Uterus (tissue), 4 donors: ENCODE data around the gene AGPAT1. TPM values are rescaled to one million over a fixed set of nuclear protein-coding genes. Genes with fewer than 3 reads are reported as not detected.
"Not testable (repeated sequence)": the region's sequence is repeated elsewhere in the genome, so short reads cannot be mapped to it uniquely, and the experiment has no call there.

ENCODE experiments used
- DNase-seq, 2 donors: peaks; one replicate each; pipeline ENCODE4 v3.0.0-alpha.2; 2019 to 2020
- H3K27ac ChIP-seq, 2 donors: fragments of 200-600 bp; sonication (generic); 1 replicate in 1 of 2; 2 replicates in 1 of 2; pipeline ENCODE4 v1.5.1; 2016 to 2018
- H3K27me3 ChIP-seq, 2 donors: fragments of 200-600 bp; sonication (generic); one replicate each; pipeline ENCODE4 v1.5.1; 2018 to 2019; ENCODE audit warnings: control low read depth in 1 of 2
- H3K36me3 ChIP-seq, 2 donors: fragments of 200-600 bp; sonication (generic); one replicate each; pipeline ENCODE4 v1.5.1; 2019; ENCODE audit warnings: control low read depth in 1 of 2
- H3K4me1 ChIP-seq, 2 donors: fragments of 200-600 bp; sonication (generic); one replicate each; pipeline ENCODE4 v1.5.1; 2018 to 2019; ENCODE audit warnings: control low read depth in 1 of 2
- H3K4me3 ChIP-seq, 2 donors: fragments of 200-600 bp; sonication (generic); 1 replicate in 1 of 2; 2 replicates in 1 of 2; pipeline ENCODE4 v1.5.1; 2018 to 2019; ENCODE audit warnings: mild to moderate bottlenecking in 1 of 2
- H3K9me3 ChIP-seq, 2 donors: fragments of 200-600 bp; sonication (generic); one replicate each; pipeline ENCODE4 v1.5.1; 2019; ENCODE audit warnings: control low read depth in 1 of 2
- CTCF ChIP-seq, 4 experiments: fragments of 200-600 bp in 2 of 4; fragments of 450-650 bp in 2 of 4; sonication (generic) in 2 of 4; IDR thresholded peaks; one replicate each; pipeline ENCODE4 v1.5.1; 2016 to 2019; ENCODE audit warnings: antibody characterized with exemption in 4 of 4, mild to moderate bottlenecking in 2 of 4, moderate library complexity in 1 of 4
- POLR2A ChIP-seq, 2 donors: fragments of 450-650 bp; IDR thresholded peaks; one replicate each; pipeline ENCODE4 v1.6.1; 2016; ENCODE audit warnings: antibody characterized with exemption in 2 of 2, mild to moderate bottlenecking in 1 of 2, moderate library complexity in 1 of 2
- intact Hi-C: fragments of 100-400 bp; cut with DNase I; formaldehyde crosslinking; loops from one replicate; pipeline ENCODE4 v1.15.1; 2023; ENCODE audit warnings: low total_unique reads
- total RNA-seq, 4 donors: library from RNA; depleted of rRNA in 3 of 4; stranded (reverse); fragments of >200 nt in 3 of 4; gene quantifications; one replicate each; pipeline versions ENCODE4 v1.1.0 to v1.2.4, GENCODE V29; 2014 to 2023
- donor health status: DM: yes; HTN: yes; CAD: no.

Gene AGPAT1
- total RNA-seq, 4 donors from 2014 or later: 14.2 to 71.2 (median 37.7) TPM

- no peaks in the 10 kb centered on the region for H3K36me3 ChIP-seq
- no peaks in the 10 kb centered on the region for H3K4me1 ChIP-seq
- intact Hi-C loops: no loop called here
These were observed 38.2 kb upstream of the AGPAT1 start for GRCh38 chr6:32214126-32214525.

GRCh38 chr6:32213649-32214048 is 37.8 kb upstream of the AGPAT1 start:
- intact Hi-C loops: no loop called here
- no peaks in the 10 kb centered on the region for H3K27me3 ChIP-seq
- no peak for DNase-seq
- H3K27ac ChIP-seq: no peak overlapping the region
- no peak overlapping the region for H3K4me3 ChIP-seq
- H3K36me3 ChIP-seq: no peaks in the 10 kb centered on the region
- H3K9me3 ChIP-seq: no peaks in the 10 kb centered on the region
- no peak for TF ChIP-seq CTCF (IDR thresholded peaks at IDR 0.05)
- no peak for TF ChIP-seq POLR2A (IDR thresholded peaks at IDR 0.05)
- H3K4me1 ChIP-seq: no peaks in the 10 kb centered on the region

More at GRCh38 chr6:32214126-32214525, 38.2 kb upstream of the AGPAT1 start:
- Histone ChIP-seq H3K27ac (no peak overlapping the region), H3K9me3 (no peaks in the 10 kb centered on the region), H3K27me3 (no peaks in the 10 kb centered on the region), H3K4me3 (no peak overlapping the region)
- TF ChIP-seq CTCF (IDR thresholded peaks at IDR 0.05) (no peak), POLR2A (IDR thresholded peaks at IDR 0.05) (no peak)
- DNase-seq: no peak

GRCh38 chr6:32212076-32212760 is 36.3 kb upstream of the AGPAT1 start:
- Histone ChIP-seq H3K27me3 (no peaks in the 10 kb centered on the region), H3K9me3 (no peaks in the 10 kb centered on the region), H3K27ac (no peak overlapping the region), H3K4me1 (no peaks in the 10 kb centered on the region), H3K4me3 (no peak overlapping the region), H3K36me3 (no peaks in the 10 kb centered on the region)
- intact Hi-C loops: no loop called here
- TF ChIP-seq POLR2A (IDR thresholded peaks at IDR 0.05) (no peak), CTCF (IDR thresholded peaks at IDR 0.05) (no peak)
- DNase-seq: no peak

- H3K4me3 ChIP-seq, H3K27ac ChIP-seq, H3K9me3 ChIP-seq, DNase-seq, H3K27me3 ChIP-seq, H3K4me1 ChIP-seq, intact Hi-C loops, H3K36me3 ChIP-seq: not testable (repeated sequence)
These were observed 35.5 kb upstream of the AGPAT1 start for GRCh38 chr6:32211432-32211831.

- intact Hi-C loops: no loop called here
- Histone ChIP-seq H3K4me3 (no peak overlapping the region), H3K9me3 (no peaks in the 10 kb centered on the region), H3K4me1 (no peaks in the 10 kb centered on the region), H3K27me3 (no peaks in the 10 kb centered on the region), H3K36me3 (no peaks in the 10 kb centered on the region), H3K27ac (no peak overlapping the region)
- TF ChIP-seq CTCF (IDR thresholded peaks at IDR 0.05) (no peak), POLR2A (IDR thresholded peaks at IDR 0.05) (no peak)
- DNase-seq: no peak
These were observed 34.3 kb upstream of the AGPAT1 start for GRCh38 chr6:32210191-32210601.

- no peaks in the 10 kb centered on the region for H3K4me1 ChIP-seq
- intact Hi-C loops: no loop called here
- H3K4me3 ChIP-seq: no peak overlapping the region
- H3K36me3 ChIP-seq: no peaks in the 10 kb centered on the region
- no peaks in the 10 kb centered on the region for H3K27me3 ChIP-seq
- TF ChIP-seq CTCF (IDR thresholded peaks at IDR 0.05): no peak
- TF ChIP-seq POLR2A (IDR thresholded peaks at IDR 0.05): no peak
- H3K27ac ChIP-seq: no peak overlapping the region
- H3K9me3 ChIP-seq: no peaks in the 10 kb centered on the region
- DNase-seq: no peak
These were observed 33.1 kb upstream of the AGPAT1 start for GRCh38 chr6:32208996-32209395.
